Measurements from ENCODE around the gene OSBPL3.
A peak's percentile ranks its signal among the peaks of the same experiment; 100 is the strongest.

OSBPL3 gene

GRCh38 chr7:24824400-24824799, 155.6 kb downstream of the OSBPL3 start:
- H3K4me3 ChIP-seq (ENCODE audit: low read depth, low read length): no peak overlapping the region
- TF ChIP-seq ZNF184 (tag by site-specific recombination; IDR thresholded peaks at IDR 0.05) (no peak), ZNF354C (tag by site-specific recombination; IDR thresholded peaks at IDR 0.05; ENCODE audit: borderline replicate concordance, low read depth) (no peak), ZNF518A (tag by site-specific recombination; conservative IDR thresholded peaks at IDR 0.05; ENCODE audit: low read depth) (no peak), ZNF670 (tag by site-specific recombination; IDR thresholded peaks at IDR 0.05; ENCODE audit: low read depth) (no peak)
- no peaks in the 10 kb centered on the region for H3K9me3 ChIP-seq (ENCODE audit: control insufficient read depth, insufficient read depth, low read depth, low read length)
- no peak overlapping the region for H3K27ac ChIP-seq (ENCODE audit: extremely low read depth, low read depth, low read length)
- H3K36me3 ChIP-seq (ENCODE audit: control insufficient read depth in 2 of 2, insufficient read depth in 1 of 2, low read length in 2 of 2): no peaks in the 10 kb centered on the region; a peak in 1 of 3 replicates
- ChIA-PET CTCF (interaction anchor here (3.2 kb wide), 1 partner anchor 268 kb away, joined by 17 read pairs; no protein-coding TSS in a partner anchor), POLR2A (no interaction called here)
- peaks cover 6% of the 10 kb centered on the region; the same call in 1 of the 2 replicates for H3K4me1 ChIP-seq (ENCODE audit: control insufficient read depth, insufficient read depth, low read length)

- ChIA-PET CTCF (interaction anchor here (0.6 to 3.8 kb wide), 10 partner anchors 10 to 277 kb away, joined by 3 to 52 read pairs (median 12); partner anchors contain the start of gene OSBPL3), POLR2A (interaction anchor here (0.5 kb wide), 1 partner anchor 249 kb away, joined by 4 read pairs; no protein-coding TSS in a partner anchor)
- TF ChIP-seq ZNF148 (tag by site-specific recombination; IDR thresholded peaks at IDR 0.05; ENCODE audit: borderline replicate concordance) (peak; percentile 3; the same call in 1 of the 2 replicates), ZNF423 (tag by site-specific recombination; IDR thresholded peaks at IDR 0.05) (no peak), ZNF335 (tag by site-specific recombination; conservative IDR thresholded peaks at IDR 0.05) (0 out of 2 replicates have a peak, but pooled peaks have one; percentile 1), PATZ1 (tag by site-specific recombination; IDR thresholded peaks at IDR 0.05) (no peak), PRDM10 (tag by site-specific recombination; IDR thresholded peaks at IDR 0.05) (0 out of 2 replicates have a peak, but pooled peaks have one; percentile 3), ZNF140 (tag by site-specific recombination; IDR thresholded peaks at IDR 0.05) (no peak), PRDM1 (tag by site-specific recombination; IDR thresholded peaks at IDR 0.05) (peak; percentile 62)
- H3K4me1 ChIP-seq (ENCODE audit: control insufficient read depth, insufficient read depth, low read length): peaks cover 4% of the 10 kb centered on the region; the same call in 1 of the 2 replicates
- H3K36me3 ChIP-seq (ENCODE audit: control insufficient read depth in 2 of 2, insufficient read depth in 1 of 2, low read length in 2 of 2): no peaks in the 10 kb centered on the region; a peak in 1 of 3 replicates
- no peak overlapping the region for H3K4me3 ChIP-seq (ENCODE audit: low read depth, low read length)
- no peaks in the 10 kb centered on the region for H3K9me3 ChIP-seq (ENCODE audit: control insufficient read depth, insufficient read depth, low read depth, low read length)
- no peak overlapping the region for H3K27ac ChIP-seq (ENCODE audit: extremely low read depth, low read depth, low read length)
Measured at GRCh38 chr7:24821754-24822054, 158.3 kb downstream of the OSBPL3 start.

All from HEK293 (cell line).